Endothelial cell of umbilical vein (primary cell): ENCODE results near the gene HOXB6. TPM values are rescaled to one million over a fixed set of nuclear protein-coding genes. Genes with fewer than 3 reads are reported as not detected.

Experiments used
- BruUV-seq: library from RNA; stranded (reverse); fragments of 400-500 nt; replicated peaks from 2 replicates; lab custom pipeline; 2021; lab: Mats Ljungman, UMichigan
- CTCF ChIA-PET: fragments of 300-600, 350-600 bp; sonication (Branson Sonifier 250); formaldehyde crosslinking; loops from one replicate; lab custom pipeline; 2021; ENCODE audit warnings: antibody characterized with exemption, inconsistent platforms; lab: Charles Lee
- POLR2A ChIA-PET: fragments of 300-600, 350-600 bp; sonication (Branson Sonifier 250); formaldehyde crosslinking; loops from one replicate; lab custom pipeline; 2021; ENCODE audit warnings: antibody characterized with exemption, inconsistent platforms; lab: Charles Lee
- DNase-seq: peaks from one replicate; pipeline ENCODE4 v3.0.0-alpha.2; 2011; ENCODE audit warnings: low read depth, low spot score
- FAIRE-seq: peaks from 2 replicates; lab custom pipeline; 2011; peaks lifted over from hg19 to GRCh38; lab: Jason Lieb, UNC
- H2AFZ ChIP-seq: 2 replicates; pipeline ENCODE4 v1.6.0; 2012; ENCODE audit warnings: low read depth, low read length, control low read depth, inconsistent platforms
- H3K27ac ChIP-seq: 2 replicates; pipeline ENCODE4 v1.5.1; 2011; ENCODE audit warnings: low read depth, mild to moderate bottlenecking, control low read depth, low read length, moderate library complexity; ENCODE audit not compliant: insufficient read depth
- H3K27me3 ChIP-seq, 2 experiments: 2 replicates each; pipeline versions ENCODE4 v1.6.0 to v1.6.1; 2011; ENCODE audit warnings: low read length in 2 of 2, mixed read lengths in 1 of 2; ENCODE audit not compliant: control insufficient read depth in 2 of 2, insufficient read depth in 2 of 2
- H3K36me3 ChIP-seq, 2 experiments: 2 replicates in 1 of 2; 3 replicates in 1 of 2; pipeline ENCODE4 v1.5.1; 2011; ENCODE audit warnings: low read length in 2 of 2, mild to moderate bottlenecking in 1 of 2, moderate library complexity in 1 of 2; ENCODE audit not compliant: control insufficient read depth in 2 of 2, insufficient read depth in 2 of 2; ENCODE audit errors: extremely low read depth in 1 of 2
- H3K4me1 ChIP-seq: 3 replicates; pipeline ENCODE4 v1.5.1; 2011; ENCODE audit warnings: mild to moderate bottlenecking, low read length; ENCODE audit not compliant: control insufficient read depth, insufficient read depth; ENCODE audit errors: extremely low read depth
- H3K4me2 ChIP-seq: 2 replicates; pipeline ENCODE4 v1.6.1; 2011; ENCODE audit warnings: low read length, control low read depth, mixed read lengths; ENCODE audit not compliant: insufficient read depth
- H3K4me3 ChIP-seq, 3 experiments: fragments of 200-600 bp in 1 of 3; sonication (generic), shearing (Covaris generic) in 1 of 3; replicated peaks in 1 of 3; 2 replicates each; pipeline ENCODE4 v1.5.1; 2011 to 2016; ENCODE audit warnings: control low read depth in 3 of 3, low read length in 3 of 3, mild to moderate bottlenecking in 2 of 3, inconsistent platforms in 1 of 3, low read depth in 1 of 3, moderate library complexity in 1 of 3; ENCODE audit not compliant: insufficient read depth in 1 of 3
- H3K79me2 ChIP-seq: 2 replicates; pipeline ENCODE4 v1.6.0; 2012; ENCODE audit warnings: low read length, inconsistent platforms; ENCODE audit not compliant: control insufficient read depth, insufficient read depth
- H3K9ac ChIP-seq: replicated peaks from 2 replicates; pipeline ENCODE3; 2011; ENCODE audit warnings: low read length, control low read depth; ENCODE audit not compliant: insufficient read depth; ENCODE audit errors: extremely low read depth
- H3K9me1 ChIP-seq: replicated peaks from 3 replicates; pipeline ENCODE4 v1.6.0; 2011; ENCODE audit warnings: mild to moderate bottlenecking, low read length; ENCODE audit not compliant: control insufficient read depth, insufficient read depth; ENCODE audit errors: extremely low read depth
- H3K9me3 ChIP-seq: replicated peaks from 2 replicates; pipeline ENCODE4 v1.5.1; 2012; ENCODE audit warnings: low read length, inconsistent platforms; ENCODE audit not compliant: control insufficient read depth, insufficient read depth
- H4K20me1 ChIP-seq: replicated peaks from 2 replicates; pipeline ENCODE3; 2011; ENCODE audit warnings: mild to moderate bottlenecking, low read length; ENCODE audit not compliant: control insufficient read depth, insufficient read depth; ENCODE audit errors: extremely low read depth
- CTCF ChIP-seq, 2 donors: IDR thresholded peaks; 1 replicate in 1 of 2; 2 replicates in 1 of 2; pipeline ENCODE4 v1.5.1; 2011; ENCODE audit warnings: low read length in 2 of 2, mild to moderate bottlenecking in 2 of 2, moderate library complexity in 2 of 2, control low read depth in 1 of 2, inconsistent platforms in 1 of 2, low read depth in 1 of 2; ENCODE audit not compliant: insufficient read depth in 1 of 2; ENCODE audit errors: extremely low read depth in 1 of 2
- JUN ChIP-seq: IDR thresholded peaks from 2 replicates; pipeline ENCODE4 v1.6.1; 2011; ENCODE audit warnings: borderline replicate concordance, low read depth; ENCODE audit not compliant: insufficient read length, insufficient read depth
- POLR2A ChIP-seq: IDR thresholded peaks from 2 replicates; pipeline ENCODE4 v1.6.1; 2012; ENCODE audit warnings: low read depth, mild to moderate bottlenecking, control low read depth, low read length
- POLR2AphosphoS5 ChIP-seq: IDR thresholded peaks from 2 replicates; pipeline ENCODE4 v1.6.1; 2012; ENCODE audit warnings: low read depth, mild to moderate bottlenecking, control low read depth, low read length, moderate library complexity; ENCODE audit not compliant: insufficient read depth
- dilution Hi-C: fragments of 300-500 bp; cut with MboI; formaldehyde crosslinking; loops from one replicate; pipeline ENCODE4 v1.15.0; 2019; ENCODE audit warnings: low sequenced_read_pairs; ENCODE audit not compliant: extremely low pct_ligation_motif_present
- intact Hi-C: fragments of 100-400 bp; cut with micrococcal nuclease; formaldehyde crosslinking; loops from one replicate; pipeline ENCODE4 v1.10.0; 2022
- polyA plus RNA-seq, 4 experiments: library from polyadenylated mRNA; depleted of rRNA in 3 of 4; stranded (reverse) in 3 of 4; unstranded in 1 of 4; fragments of >200 nt; gene quantifications; 2 replicates each; pipeline versions ENCODE4 v1.2.1 to v1.2.3, GENCODE V29; 2011 to 2012; ENCODE audit warnings: missing spikeins in 1 of 4
- total RNA-seq: library from RNA; stranded (reverse); gene quantifications from 2 replicates; pipeline ENCODE4 v1.2.3, GENCODE V29; 2021

HOXB6 gene
- total and polyA plus RNA-seq, 2 donors (not counting 3 experiments of a cell fraction or from before 2014, with no cell fraction given) = 8.8 to 24.0 TPM

DNA sequence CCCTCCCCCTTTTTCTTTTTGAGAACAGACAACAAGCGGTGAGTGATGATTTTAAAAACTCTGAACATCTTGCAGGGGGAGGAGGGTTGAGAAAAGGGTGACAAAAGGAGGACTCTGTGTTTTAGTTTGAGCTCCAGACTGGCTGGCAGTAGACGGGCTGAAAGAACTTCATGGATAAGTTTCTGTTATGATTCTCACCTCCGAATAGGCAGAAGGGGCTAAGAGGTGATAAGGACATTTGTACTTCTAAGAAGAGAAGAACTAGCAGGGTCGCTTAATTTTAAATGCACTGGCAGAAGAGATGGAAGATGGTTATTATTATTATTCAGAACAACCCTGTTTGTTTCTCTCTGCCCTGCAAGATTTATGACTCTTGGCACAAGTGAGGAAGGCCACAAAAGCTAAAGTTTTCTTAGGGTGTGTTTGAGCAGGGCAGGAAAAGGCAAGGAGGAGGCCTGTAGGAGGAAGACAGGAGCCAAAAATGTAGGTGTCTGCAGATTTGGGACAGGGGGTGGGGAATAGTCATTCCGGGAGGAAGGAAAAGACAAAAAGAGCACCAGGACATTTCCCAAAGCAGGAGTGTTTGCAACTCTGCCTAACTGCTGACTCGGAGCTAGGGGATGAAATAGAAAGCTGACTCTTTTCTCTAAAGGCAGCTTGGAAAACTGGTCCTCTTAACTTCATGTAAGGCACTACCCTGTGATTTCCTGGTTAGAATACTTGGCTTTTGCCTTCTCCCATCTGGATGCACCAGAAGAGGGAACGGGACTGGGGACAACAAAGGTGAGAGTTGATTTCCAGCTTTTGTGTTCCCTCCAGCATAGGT is 48.0 kb downstream of the HOXB6 start:
- H3K36me3 ChIP-seq = peaks cover 3 to 7% of the 10 kb centered on the region in 2 experiments
- FAIRE-seq = peak; percentile 78
- BruUV-seq = no TSS peak
- H4K20me1 ChIP-seq = no peaks in the 10 kb centered on the region
- no peaks in the 10 kb centered on the region for H3K27me3 ChIP-seq
- POLR2A ChIA-PET = interaction anchor here (0.7 to 2.8 kb wide), 4 partner anchors 9 to 188 kb away, joined by 3 to 10 read pairs (median 6); no protein-coding TSS in a partner anchor
- intact Hi-C loops (loop anchor here (2.0 kb wide), 1 partner anchor 14 kb away; no protein-coding TSS in a partner anchor), dilution Hi-C loops (no loop called here)
- peak overlapping the region; percentile 39 for H3K4me2 ChIP-seq
- H3K4me3 ChIP-seq = no peak overlapping the region
- no peak for TF ChIP-seq JUN
- TF ChIP-seq POLR2A = no peak
- TF ChIP-seq CTCF (IDR thresholded peaks at IDR 0.05; ENCODE audit: extremely low read depth in 1 of 2, insufficient read depth in 1 of 2, low read depth in 1 of 2, low read length in 2 of 2) = no peak
- no peak for TF ChIP-seq POLR2AphosphoS5
- H3K9me3 ChIP-seq = no peaks in the 10 kb centered on the region
- no peaks in the 10 kb centered on the region for H3K9me1 ChIP-seq
- CTCF ChIA-PET = interaction anchor here (0.6 to 3.7 kb wide), 12 partner anchors 9 to 222 kb away, joined by 3 to 23 read pairs (median 6); partner anchors contain the start of gene HOXB5
- peaks cover 61% of the 10 kb centered on the region for H3K79me2 ChIP-seq
- H3K9ac ChIP-seq = peak overlapping the region; percentile 20
- H2AFZ ChIP-seq = no peak overlapping the region
- peak; percentile 59 for DNase-seq
- H3K27ac ChIP-seq = peak overlapping the region; percentile 23
- H3K4me1 ChIP-seq = peaks cover 28% of the 10 kb centered on the region
